Subcutaneous adipose tissue (tissue), 4 donors: ENCODE results near the gene GP9. TPM values are rescaled to one million over a fixed set of nuclear protein-coding genes. Genes with fewer than 3 reads are reported as not detected.

Source experiments
- CTCF ChIP-seq: fragments of 450-650 bp; IDR thresholded peaks from one replicate; pipeline ENCODE4 v1.5.1; 2016; ENCODE audit warnings: low read depth, mild to moderate bottlenecking, control low read depth, antibody characterized with exemption, moderate library complexity
- total RNA-seq, 4 donors: library from RNA; depleted of rRNA; stranded (reverse); fragments of >200 nt; gene quantifications; one replicate each; pipeline ENCODE4 v1.1.0, GENCODE V29; 2016

The GP9 gene
- total RNA-seq, 4 donors from 2014 or later, result not detected

- TF ChIP-seq CTCF, result no peak
Observed at GRCh38 chr3:129035360-129036221, 25.0 kb upstream of the GP9 start.

- TF ChIP-seq CTCF, result no peak
Observed at GRCh38 chr3:129036222-129037092, 24.1 kb upstream of the GP9 start.

GRCh38 chr3:129037093-129037419, 23.5 kb upstream of the GP9 start:
- no peak for TF ChIP-seq CTCF

GRCh38 chr3:129038121-129038855, 22.3 kb upstream of the GP9 start:
- TF ChIP-seq CTCF, result no peak

- TF ChIP-seq CTCF, result no peak
Observed at GRCh38 chr3:129039271-129040038, 21.1 kb upstream of the GP9 start.

GRCh38 chr3:129040039-129040336, 20.6 kb upstream of the GP9 start:
- TF ChIP-seq CTCF, result no peak
